Ishikawa (cell line): ENCODE data around the gene L3MBTL1.

ENCODE experiments used
- EGR1 ChIP-seq: IDR thresholded peaks from 2 replicates; pipeline ENCODE4 v1.6.1; 2012
- FOXM1 ChIP-seq: IDR thresholded peaks from 2 replicates; pipeline ENCODE4 v1.6.1; 2012; ENCODE audit warnings: low read depth, borderline replicate concordance
- REST ChIP-seq: IDR thresholded peaks from 2 replicates; pipeline ENCODE4 v1.6.1; 2012; ENCODE audit warnings: low read depth, mild to moderate bottlenecking

GRCh38 chr20:43537921-43538877, 30.7 kb downstream of the L3MBTL1 start:
- TF ChIP-seq FOXM1 (no peak), REST (no peak), EGR1 (no peak)
